ENCODE measurements around the gene RSPRY1. TPM values are rescaled to one million over a fixed set of nuclear protein-coding genes. Genes with fewer than 3 reads are reported as not detected.

Gene RSPRY1
- 10 to 100 TPM; 30.9 to 35.8 TPM for total RNA-seq

- peak within 1 kb of the TSS; percentile 94 for H3K4me3 Mint-ChIP-seq
- ATAC-seq, result peak; percentile 95
These were observed at the start of gene RSPRY1, which contains the start of gene PSME3IP1 for GRCh38 chr16:57185945-57186871. TSS of gene RSPRY1 (plus strand) at chr16:57186329. CDS start at chr16:57204659, 18,330 bp downstream. TSS of gene PSME3IP1 (minus strand) at chr16:57186039. CDS start at chr16:57173854, 12,185 bp downstream.

GRCh38 chr16:57137043-57137442 is 49.1 kb upstream of the RSPRY1 start:
- ChIA-PET CTCF (interaction anchor here (3.9 to 5.7 kb wide), 2 partner anchors 14 to 53 kb away, joined by 11 to 20 read pairs; no protein-coding TSS in a partner anchor), POLR2A (interaction anchor here (1.2 kb wide), 1 partner anchor 53 kb away, joined by 3 read pairs; no protein-coding TSS in a partner anchor)
- Mint-ChIP-seq H3K27ac (peak overlapping the region; percentile 30), H3K4me3 (no peak overlapping the region), H3K4me1 (ENCODE audit: low read depth) (peaks cover 68% of the 10 kb centered on the region), H3K9me3 (ENCODE audit: insufficient read depth) (no peaks in the 10 kb centered on the region), H3K27me3 (ENCODE audit: low read depth) (no peaks in the 10 kb centered on the region), H3K36me3 (ENCODE audit: low read depth) (peaks cover 14% of the 10 kb centered on the region)
- DNase-seq (no peak), ATAC-seq (no peak)

More at GRCh38 chr16:57185945-57186871, at the start of gene RSPRY1, which contains the start of gene PSME3IP1:
- peaks cover 9% of the 10 kb centered on the region for H3K36me3 Mint-ChIP-seq (ENCODE audit: low read depth)
- H3K27me3 Mint-ChIP-seq (ENCODE audit: low read depth), result no peaks in the 10 kb centered on the region
- H3K27ac Mint-ChIP-seq, result peak within 1 kb of the TSS; percentile 97
- ChIA-PET CTCF (interaction anchor here (0.9 to 3.0 kb wide), 10 partner anchors 10 to 236 kb away, joined by 3 to 10 read pairs (median 3); partner anchors contain the start of gene CPNE2), POLR2A (interaction anchor here (0.6 to 1.7 kb wide), 11 partner anchors 16 to 561 kb away, joined by 3 to 6 read pairs (median 3); partner anchors contain the start of genes MT1E and NLRC5)
- no peaks in the 10 kb centered on the region for H3K9me3 Mint-ChIP-seq (ENCODE audit: insufficient read depth)
- DNase-seq, result peak; percentile 100
- H3K4me1 Mint-ChIP-seq (ENCODE audit: low read depth), result peaks cover 39% of the 10 kb centered on the region

- no peaks in the 10 kb centered on the region for H3K9me3 Mint-ChIP-seq (ENCODE audit: insufficient read depth)
- peaks cover 14% of the 10 kb centered on the region for H3K36me3 Mint-ChIP-seq (ENCODE audit: low read depth)
- H3K27ac Mint-ChIP-seq, result peak overlapping the region; percentile 36
- CTCF ChIA-PET, result interaction anchor here (0.6 to 1.3 kb wide), 3 partner anchors 8 to 44 kb away, joined by 3 to 5 read pairs (median 4); no protein-coding TSS in a partner anchor
- DNase-seq (no peak), ATAC-seq (no peak)
- H3K27me3 Mint-ChIP-seq (ENCODE audit: low read depth), result no peaks in the 10 kb centered on the region
- no peak overlapping the region for H3K4me3 Mint-ChIP-seq
- H3K4me1 Mint-ChIP-seq (ENCODE audit: low read depth), result peaks cover 68% of the 10 kb centered on the region
- POLR2A ChIA-PET, result no interaction called here
These were observed 48.4 kb upstream of the RSPRY1 start for GRCh38 chr16:57137566-57138273.

- CTCF ChIA-PET, result interaction anchor here (0.6 to 1.3 kb wide), 3 partner anchors 9 to 45 kb away, joined by 3 to 5 read pairs (median 4); no protein-coding TSS in a partner anchor
- H3K27ac Mint-ChIP-seq, result peak overlapping the region; percentile 36
- DNase-seq (no peak), ATAC-seq (no peak)
- no peaks in the 10 kb centered on the region for H3K9me3 Mint-ChIP-seq (ENCODE audit: insufficient read depth)
- no peaks in the 10 kb centered on the region for H3K27me3 Mint-ChIP-seq (ENCODE audit: low read depth)
- peaks cover 14% of the 10 kb centered on the region for H3K36me3 Mint-ChIP-seq (ENCODE audit: low read depth)
- H3K4me3 Mint-ChIP-seq, result no peak overlapping the region
- POLR2A ChIA-PET, result no interaction called here
- H3K4me1 Mint-ChIP-seq (ENCODE audit: low read depth), result peaks cover 65% of the 10 kb centered on the region
These were observed 47.7 kb upstream of the RSPRY1 start for GRCh38 chr16:57138281-57138935.

- peak; percentile 42 for ATAC-seq
- H3K4me1 Mint-ChIP-seq (ENCODE audit: low read depth), result peaks cover 40% of the 10 kb centered on the region
These were observed 45.0 kb upstream of the RSPRY1 start for GRCh38 chr16:57140931-57141668.

GRCh38 chr16:57141822-57142631 is 44.1 kb upstream of the RSPRY1 start:
- peaks cover 12% of the 10 kb centered on the region for H3K36me3 Mint-ChIP-seq (ENCODE audit: low read depth)
- ChIA-PET CTCF (interaction anchor here (0.6 to 2.9 kb wide), 7 partner anchors 10 to 58 kb away, joined by 3 to 13 read pairs (median 5); partner anchors contain the start of gene CPNE2), POLR2A (interaction anchor here (0.8 to 1.7 kb wide), 6 partner anchors 8 to 50 kb away, joined by 3 to 6 read pairs (median 3); partner anchors contain the start of gene CPNE2)
- H3K9me3 Mint-ChIP-seq (ENCODE audit: insufficient read depth), result no peaks in the 10 kb centered on the region
- peak; percentile 71 for ATAC-seq
- H3K27me3 Mint-ChIP-seq (ENCODE audit: low read depth), result no peaks in the 10 kb centered on the region
- peak overlapping the region; percentile 76 for H3K27ac Mint-ChIP-seq
- H3K4me1 Mint-ChIP-seq (ENCODE audit: low read depth), result peaks cover 39% of the 10 kb centered on the region
- no peak overlapping the region for H3K4me3 Mint-ChIP-seq
- no peak for DNase-seq

More at GRCh38 chr16:57140931-57141668, 45.0 kb upstream of the RSPRY1 start:
- no peak overlapping the region for H3K4me3 Mint-ChIP-seq
- H3K27ac Mint-ChIP-seq, result peak overlapping the region; percentile 76
- no peak for DNase-seq
- ChIA-PET POLR2A (interaction anchor here (0.9 to 1.7 kb wide), 2 partner anchors 10 to 12 kb away, joined by 5 to 6 read pairs; no protein-coding TSS in a partner anchor), CTCF (interaction anchor here (0.6 to 2.9 kb wide), 6 partner anchors 11 to 57 kb away, joined by 3 to 13 read pairs (median 5); no protein-coding TSS in a partner anchor)
- H3K9me3 Mint-ChIP-seq (ENCODE audit: insufficient read depth), result no peaks in the 10 kb centered on the region
- peaks cover 14% of the 10 kb centered on the region for H3K36me3 Mint-ChIP-seq (ENCODE audit: low read depth)
- no peaks in the 10 kb centered on the region for H3K27me3 Mint-ChIP-seq (ENCODE audit: low read depth)

- ChIA-PET POLR2A (interaction anchor here (0.8 to 1.8 kb wide), 4 partner anchors 9 to 16 kb away, joined by 3 to 9 read pairs (median 3); no protein-coding TSS in a partner anchor), CTCF (interaction anchor here (0.7 to 1.8 kb wide), 5 partner anchors 14 to 59 kb away, joined by 3 to 9 read pairs (median 4); partner anchors contain the start of gene CPNE2)
- ATAC-seq (no peak), DNase-seq (no peak)
- no peak overlapping the region for H3K27ac Mint-ChIP-seq
- no peak overlapping the region for H3K4me3 Mint-ChIP-seq
- peaks cover 46% of the 10 kb centered on the region for H3K4me1 Mint-ChIP-seq (ENCODE audit: low read depth)
- no peaks in the 10 kb centered on the region for H3K27me3 Mint-ChIP-seq (ENCODE audit: low read depth)
- H3K9me3 Mint-ChIP-seq (ENCODE audit: insufficient read depth), result no peaks in the 10 kb centered on the region
- H3K36me3 Mint-ChIP-seq (ENCODE audit: low read depth), result peaks cover 8% of the 10 kb centered on the region
These were observed 42.8 kb upstream of the RSPRY1 start for GRCh38 chr16:57143149-57143921.

GRCh38 chr16:57144027-57144426 is 42.1 kb upstream of the RSPRY1 start:
- Mint-ChIP-seq H3K4me1 (ENCODE audit: low read depth) (peaks cover 46% of the 10 kb centered on the region), H3K4me3 (no peak overlapping the region), H3K27me3 (ENCODE audit: low read depth) (no peaks in the 10 kb centered on the region), H3K27ac (no peak overlapping the region), H3K9me3 (ENCODE audit: insufficient read depth) (no peaks in the 10 kb centered on the region), H3K36me3 (ENCODE audit: low read depth) (peaks cover 6% of the 10 kb centered on the region)
- CTCF ChIA-PET, result interaction anchor here (1.0 to 1.8 kb wide), 4 partner anchors 15 to 60 kb away, joined by 4 to 9 read pairs (median 4); partner anchors contain the start of gene CPNE2
- DNase-seq (no peak), ATAC-seq (no peak)
- POLR2A ChIA-PET, result interaction anchor here (0.8 to 1.8 kb wide), 3 partner anchors 9 to 17 kb away, joined by 3 to 9 read pairs (median 3); no protein-coding TSS in a partner anchor
